ENCODE measurements around the gene CNN2. TPM values are rescaled to one million over a fixed set of nuclear protein-coding genes. Genes with fewer than 3 reads are reported as not detected.

The CNN2 gene
- total and polyA plus RNA-seq, 8 donors, result 133 to 259 (median 180) TPM

GRCh38 chr19:1063030-1063908, 36.9 kb downstream of the CNN2 start:
- Histone ChIP-seq H3K4me1 (peaks cover 6 to 41% of the 10 kb centered on the region in 2 donors), H3K9me3 (peaks cover 0 to 10% of the 10 kb centered on the region in 2 donors), H3K27me3 (peaks cover 4 to 11% of the 10 kb centered on the region in 2 donors), H3K36me3 (peaks cover 0 to 13% of the 10 kb centered on the region in 2 donors), H3K27ac (no peak overlapping the region), H3K4me3 (no peak overlapping the region)
- ATAC-seq (no peak), DNase-seq (peak in 1 of 4 donors; percentile 85)
- TF ChIP-seq, protein P1, sequence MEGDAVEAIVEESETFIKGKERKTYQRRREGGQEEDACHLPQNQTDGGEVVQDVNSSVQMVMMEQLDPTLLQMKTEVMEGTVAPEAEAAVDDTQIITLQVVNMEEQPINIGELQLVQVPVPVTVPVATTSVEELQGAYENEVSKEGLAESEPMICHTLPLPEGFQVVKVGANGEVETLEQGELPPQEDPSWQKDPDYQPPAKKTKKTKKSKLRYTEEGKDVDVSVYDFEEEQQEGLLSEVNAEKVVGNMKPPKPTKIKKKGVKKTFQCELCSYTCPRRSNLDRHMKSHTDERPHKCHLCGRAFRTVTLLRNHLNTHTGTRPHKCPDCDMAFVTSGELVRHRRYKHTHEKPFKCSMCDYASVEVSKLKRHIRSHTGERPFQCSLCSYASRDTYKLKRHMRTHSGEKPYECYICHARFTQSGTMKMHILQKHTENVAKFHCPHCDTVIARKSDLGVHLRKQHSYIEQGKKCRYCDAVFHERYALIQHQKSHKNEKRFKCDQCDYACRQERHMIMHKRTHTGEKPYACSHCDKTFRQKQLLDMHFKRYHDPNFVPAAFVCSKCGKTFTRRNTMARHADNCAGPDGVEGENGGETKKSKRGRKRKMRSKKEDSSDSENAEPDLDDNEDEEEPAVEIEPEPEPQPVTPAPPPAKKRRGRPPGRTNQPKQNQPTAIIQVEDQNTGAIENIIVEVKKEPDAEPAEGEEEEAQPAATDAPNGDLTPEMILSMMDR (IDR thresholded peaks at IDR 0.05), result no peak
- intact Hi-C loops (cut with DNase I), result no loop called here

DNA sequence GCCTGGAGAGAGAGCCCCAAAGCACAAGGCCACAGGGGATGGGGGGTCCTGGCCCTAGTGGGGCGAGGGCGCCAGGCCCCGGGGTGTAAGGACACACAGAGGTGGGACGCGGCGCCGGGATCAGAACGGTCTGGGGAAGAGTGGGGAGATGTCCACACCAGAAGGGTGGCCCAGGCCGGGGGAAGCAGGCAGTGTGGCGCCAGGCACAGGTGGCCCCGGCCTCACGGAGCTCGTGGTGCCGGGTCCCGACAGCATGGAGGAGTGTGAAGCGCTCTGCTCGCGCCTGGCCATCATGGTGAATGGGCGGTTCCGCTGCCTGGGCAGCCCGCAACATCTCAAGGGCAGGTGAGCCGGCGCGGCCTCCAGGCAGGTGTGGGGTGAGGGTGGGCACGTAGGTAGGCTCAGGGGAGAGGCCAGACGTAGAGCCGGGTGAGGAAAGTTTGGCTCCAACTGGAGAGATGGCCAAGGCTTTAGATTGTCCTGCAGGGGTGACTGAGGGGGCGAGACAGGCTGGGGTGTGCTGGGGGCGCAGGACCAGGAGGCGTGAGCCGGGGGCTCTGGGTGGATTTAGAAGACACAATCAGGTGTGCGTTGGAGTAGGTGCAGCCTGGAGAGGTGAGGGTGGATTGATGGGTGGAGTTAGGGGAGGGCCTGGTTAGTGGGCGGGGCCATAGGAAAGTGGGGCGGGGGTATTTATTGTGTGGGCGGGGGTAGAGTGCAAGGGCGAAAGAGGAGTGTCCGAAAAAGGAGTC, 37.7 kb downstream of the CNN2 start:
- no peak overlapping the region for H3K27ac ChIP-seq
- H3K27me3 ChIP-seq, result peaks cover 4 to 16% of the 10 kb centered on the region in 2 donors
- peaks cover 0 to 2% of the 10 kb centered on the region in 2 donors for H3K9me3 ChIP-seq
- ATAC-seq, result peak; percentile 48
- DNase-seq, result no peak
- intact Hi-C loops (cut with DNase I), result no loop called here
- H3K4me3 ChIP-seq, result peak overlapping the region in 1 of 2 donors; percentile 23
- TF ChIP-seq, protein P1 (IDR thresholded peaks at IDR 0.05), result no peak
- H3K4me1 ChIP-seq, result peaks cover 6 to 50% of the 10 kb centered on the region in 2 donors
- H3K36me3 ChIP-seq, result peaks cover 0 to 6% of the 10 kb centered on the region in 2 donors

- Histone ChIP-seq H3K4me3 (peak overlapping the region in 1 of 2 donors; percentile 23), H3K27ac (peak overlapping the region; percentile 53 to 65), H3K36me3 (no peaks in the 10 kb centered on the region), H3K9me3 (no peaks in the 10 kb centered on the region), H3K4me1 (peaks cover 6 to 58% of the 10 kb centered on the region in 2 donors), H3K27me3 (peaks cover 4 to 24% of the 10 kb centered on the region in 2 donors)
- TF ChIP-seq, protein P1 (IDR thresholded peaks at IDR 0.05), result peak; percentile 87 to 95
- ATAC-seq, result peak; percentile 81
- DNase-seq, result peak in 3 of 4 donors; percentile 64 to 96 (median 77)
- intact Hi-C loops (cut with DNase I), result no loop called here
These were observed 38.5 kb downstream of the CNN2 start for GRCh38 chr19:1064661-1065605.

DNA sequence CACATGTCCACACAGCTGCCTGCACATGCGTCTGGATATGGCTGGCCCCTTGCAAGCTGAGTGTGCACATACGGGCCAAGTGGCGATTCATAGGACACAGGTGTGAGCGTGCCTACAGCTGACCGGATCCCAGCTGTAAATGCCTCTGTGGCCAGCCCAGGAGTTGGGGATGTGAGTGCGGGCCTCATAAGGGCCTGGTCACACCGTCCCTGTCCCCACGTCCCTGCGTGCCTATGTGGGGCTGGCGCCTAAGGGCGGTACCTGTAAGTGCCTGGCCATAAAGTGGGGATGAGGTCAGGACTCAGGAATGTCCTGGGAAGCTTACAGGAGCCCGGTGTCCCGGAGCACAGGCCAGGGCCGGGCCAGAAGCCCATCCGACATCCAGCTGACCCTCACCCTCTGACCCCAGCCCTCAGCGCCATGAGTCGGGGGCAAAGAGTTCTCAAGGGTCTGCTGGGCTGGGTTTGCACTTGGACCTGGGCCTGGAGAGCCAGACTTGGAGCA, 39.2 kb downstream of the CNN2 start:
- Histone ChIP-seq H3K4me3 (peak overlapping the region in 1 of 2 donors; percentile 85), H3K27ac (peak overlapping the region; percentile 53 to 65), H3K9me3 (no peaks in the 10 kb centered on the region), H3K36me3 (peaks cover 0 to 3% of the 10 kb centered on the region in 2 donors), H3K27me3 (peaks cover 5 to 32% of the 10 kb centered on the region in 2 donors), H3K4me1 (peaks cover 6 to 65% of the 10 kb centered on the region in 2 donors)
- DNase-seq (peak in 2 of 4 donors; percentile 72 to 81), ATAC-seq (peak; percentile 77)
- TF ChIP-seq, protein P1 (IDR thresholded peaks at IDR 0.05), result no peak
- intact Hi-C loops (cut with DNase I), result no loop called here

Measured in left lung (tissue), 10 donors.